HG02610 (cell line): ENCODE measurements around the gene TNIK.
A peak's percentile ranks its signal among the peaks of the same experiment; 100 is the strongest.

ENCODE experiments used
- ATAC-seq: cut with Tn5 transposase; IDR thresholded peaks from one replicate; pipeline ENCODE4 v1.9.1; 2021; ENCODE audit warnings: mild to moderate bottlenecking, moderate library complexity; ENCODE audit not compliant: unreplicated experiment

TNIK gene

GRCh38 chr3:171240504-171240835, 219.7 kb downstream of the TNIK start:
- ATAC-seq, result peak; percentile 71

GRCh38 chr3:171239757-171240503, 220.3 kb downstream of the TNIK start:
- no peak for ATAC-seq

- no peak for ATAC-seq
Observed at GRCh38 chr3:171237009-171237385, 223.2 kb downstream of the TNIK start.

DNA sequence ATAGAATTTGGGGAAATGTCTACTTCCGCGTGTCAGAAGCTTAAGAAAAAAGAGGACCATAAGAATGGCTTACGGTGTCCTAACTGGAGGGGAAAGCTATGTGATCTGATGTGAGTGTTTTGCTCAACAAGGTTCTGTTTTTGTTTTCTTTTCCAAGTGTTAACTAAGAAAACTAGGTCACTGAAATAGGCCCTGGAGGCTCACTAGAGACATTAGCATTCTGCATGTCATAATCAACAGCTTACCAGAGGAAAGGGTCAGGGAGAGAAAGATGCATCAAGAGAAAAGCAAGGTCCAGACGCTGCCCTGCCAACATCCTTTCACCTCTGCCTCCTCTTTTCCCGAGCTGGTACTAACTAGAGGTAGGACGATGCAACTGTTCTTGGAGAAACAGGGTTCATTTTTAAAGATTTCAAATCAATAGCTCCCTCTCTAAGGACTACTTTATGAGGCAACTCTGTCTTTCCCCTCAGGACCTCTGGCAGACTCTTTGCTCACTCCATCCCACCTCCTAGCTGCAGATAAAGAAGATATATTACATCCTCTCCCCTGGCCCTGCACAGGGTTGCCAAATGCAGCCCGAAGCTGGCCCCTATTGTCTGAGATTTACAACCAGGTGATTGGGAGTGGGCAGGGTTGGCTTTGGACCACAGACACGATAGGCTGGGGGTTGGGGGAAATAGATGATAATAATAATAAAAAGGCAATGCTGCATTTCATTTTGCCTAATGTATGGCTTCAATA, 223.8 kb downstream of the TNIK start:
- no peak for ATAC-seq

- ATAC-seq, result no peak
Observed at GRCh38 chr3:171234298-171235010, 225.8 kb downstream of the TNIK start.

- no peak for ATAC-seq
Observed at GRCh38 chr3:171231361-171231760, 228.8 kb downstream of the TNIK start.

GRCh38 chr3:171230865-171231264, 229.3 kb downstream of the TNIK start:
- ATAC-seq, result no peak

GRCh38 chr3:171229173-171229572, 231.0 kb downstream of the TNIK start:
- no peak for ATAC-seq

DNA sequence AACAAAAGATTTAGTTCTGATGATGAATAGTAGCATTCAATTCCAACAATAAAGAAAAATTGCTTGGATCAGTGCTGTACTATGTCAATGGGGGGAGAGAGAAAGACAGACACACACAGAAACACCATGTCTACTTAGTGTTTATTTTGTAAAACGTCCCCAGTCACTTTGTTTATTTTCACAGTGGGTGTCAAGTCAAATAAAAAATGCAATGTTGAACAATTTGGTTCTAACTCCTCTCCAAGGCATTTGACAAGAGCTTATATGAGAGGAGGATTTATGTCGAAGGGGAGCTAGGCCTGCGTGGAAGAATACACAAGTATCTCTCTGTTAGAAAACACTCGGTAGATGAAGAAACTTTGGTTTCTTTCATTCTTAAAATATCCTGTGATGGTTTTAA, 232.0 kb downstream of the TNIK start:
- ATAC-seq, result no peak

DNA sequence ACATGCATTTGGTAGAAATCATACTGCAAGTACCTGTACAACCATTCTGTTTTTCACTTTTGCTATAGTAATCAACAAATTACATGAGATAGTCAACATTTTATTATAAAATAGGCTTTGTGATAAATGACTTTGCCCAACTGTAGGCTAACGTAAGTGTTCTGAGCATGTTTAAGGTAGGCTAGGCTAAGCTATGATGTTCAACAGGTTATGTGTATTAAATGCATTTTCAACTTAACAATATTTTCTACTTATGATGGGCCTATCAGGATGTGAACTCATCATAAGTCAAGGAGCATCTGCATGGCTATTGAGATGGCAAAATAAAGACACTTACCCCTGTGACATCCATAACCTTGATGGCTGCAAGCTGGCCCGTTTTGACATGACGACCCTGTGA, 232.4 kb downstream of the TNIK start:
- ATAC-seq, result no peak

- no peak for ATAC-seq
Observed at GRCh38 chr3:171227359-171227758, 232.8 kb downstream of the TNIK start.

- ATAC-seq, result no peak
Observed at GRCh38 chr3:171226794-171227193, 233.4 kb downstream of the TNIK start.

DNA sequence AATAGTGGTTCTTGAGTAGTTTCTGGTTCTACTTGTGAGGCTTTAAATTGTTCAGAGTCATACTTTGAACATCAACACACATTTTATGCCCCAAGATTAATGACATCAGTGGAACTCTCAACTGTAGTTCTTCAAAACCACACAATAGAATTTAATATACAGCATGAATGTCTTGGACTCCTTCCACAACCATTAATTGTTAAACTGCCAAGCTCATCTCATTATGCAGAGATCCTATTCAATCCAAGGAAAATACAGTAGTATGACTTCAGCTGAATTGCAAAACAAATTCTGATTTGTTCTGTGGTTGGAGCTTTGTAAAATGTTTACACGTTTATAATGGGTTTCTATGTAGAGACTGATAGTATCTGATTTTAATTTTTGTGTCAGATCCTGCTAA, 234.5 kb downstream of the TNIK start:
- ATAC-seq, result no peak

- peak; percentile 67 for ATAC-seq
Observed at GRCh38 chr3:171225165-171225564, 235.0 kb downstream of the TNIK start.

GRCh38 chr3:171223396-171223795, 236.8 kb downstream of the TNIK start:
- no peak for ATAC-seq

DNA sequence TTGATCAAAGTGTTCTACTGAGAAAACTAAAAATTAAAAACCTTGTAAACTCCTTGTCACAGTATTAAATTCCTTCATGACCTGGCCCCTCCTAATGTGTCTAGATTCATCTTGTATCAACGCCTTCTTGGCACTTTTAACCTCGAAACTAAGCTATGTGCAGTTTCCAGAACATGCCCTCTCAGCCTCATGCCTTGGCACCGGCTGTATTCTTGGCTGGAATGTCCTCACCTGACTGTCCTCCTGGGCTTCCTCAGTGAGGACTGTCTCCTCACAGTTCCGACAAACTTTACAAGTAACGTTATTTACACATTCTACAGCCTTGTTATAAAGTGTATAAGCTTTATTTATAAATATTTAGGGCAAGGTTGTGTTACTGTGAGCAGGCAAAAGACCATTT, 237.2 kb downstream of the TNIK start:
- ATAC-seq, result no peak

DNA sequence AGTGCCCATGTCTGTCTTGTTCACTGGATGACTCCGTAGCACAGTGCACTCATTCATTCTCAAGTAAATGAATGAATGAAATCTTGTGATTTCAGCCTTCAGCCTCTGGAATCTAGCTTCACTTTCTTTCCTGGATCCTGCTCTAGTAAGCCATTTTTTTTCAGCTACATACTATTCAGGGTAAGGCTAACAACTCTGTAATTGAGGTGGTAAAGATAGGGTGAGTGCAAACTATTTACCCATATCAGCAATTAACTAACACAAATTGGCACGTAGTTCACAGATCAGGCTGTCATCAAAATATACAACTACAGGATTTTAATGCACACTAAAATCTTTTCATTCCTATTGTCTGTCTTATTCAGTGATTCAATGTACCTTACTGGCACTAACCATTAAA, 238.6 kb downstream of the TNIK start:
- ATAC-seq, result no peak

- no peak for ATAC-seq
Observed at GRCh38 chr3:171221104-171221503, 239.1 kb downstream of the TNIK start.

- no peak for ATAC-seq
Observed at GRCh38 chr3:171219258-171219657, 240.9 kb downstream of the TNIK start.

DNA sequence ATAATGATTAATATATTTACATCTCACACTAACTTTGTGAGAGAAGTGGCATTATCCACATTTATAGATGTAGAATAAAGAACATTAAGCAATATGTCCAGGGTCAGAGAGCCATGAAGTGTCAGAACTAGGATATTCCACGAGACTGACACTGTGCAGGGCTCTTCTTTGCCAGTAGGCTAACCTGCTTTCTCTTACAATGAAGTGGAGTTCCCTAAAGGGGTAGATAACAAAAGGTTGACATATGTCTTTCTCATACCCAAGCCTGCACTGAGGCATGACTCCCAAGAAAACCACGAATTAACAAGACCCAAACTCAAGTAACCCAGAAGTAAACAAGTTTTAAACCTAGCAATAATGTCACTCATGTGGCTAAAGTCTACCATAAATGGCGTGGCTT, 242.1 kb downstream of the TNIK start:
- peak; percentile 42 for ATAC-seq

DNA sequence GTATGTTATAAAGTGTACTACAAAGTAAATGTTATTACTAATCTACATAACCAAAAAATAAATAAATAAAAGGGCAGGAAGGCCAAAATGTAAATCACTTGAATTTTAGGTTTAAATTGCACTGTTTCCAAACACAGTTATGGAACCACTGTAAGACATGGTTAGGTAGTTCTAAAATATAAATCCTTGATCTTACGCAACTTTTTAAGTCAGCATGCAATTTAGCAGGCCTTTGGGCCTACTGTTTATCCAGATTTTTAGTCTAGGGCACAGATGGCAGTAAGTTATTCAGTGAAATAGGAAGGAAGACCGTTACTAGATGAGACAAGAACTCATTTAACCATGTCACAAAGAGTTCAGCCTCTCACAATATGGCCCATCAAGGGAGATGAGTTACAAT, 246.3 kb downstream of the TNIK start:
- ATAC-seq, result no peak

GRCh38 chr3:171213178-171213577, 247.0 kb downstream of the TNIK start:
- ATAC-seq, result no peak
